Natural killer cell (primary cell): ENCODE data around the gene PNKD. TPM values are rescaled to one million over a fixed set of nuclear protein-coding genes. Genes with fewer than 3 reads are reported as not detected.

Source experiments
- ATAC-seq, 3 donors: fragments of 150-1000 bp in 2 of 3; fragments of 200-7000 bp in 1 of 3; cut with Tn5 transposase; 1 replicate in 1 of 3; 2 replicates in 2 of 3; pipeline ENCODE4 v1.10.0; 2021; ENCODE audit warnings: mild to moderate bottlenecking in 2 of 3, moderate library complexity in 2 of 3
- DNase-seq, 2 donors: peaks; one replicate each; pipeline versions ENCODE4 v3.0.0 to v3.0.0-alpha.2; 2013 to 2021; ENCODE audit warnings: mixed read lengths in 1 of 2
- H3K27ac ChIP-seq: one replicate; pipeline ENCODE4 v1.5.1; 2013; ENCODE audit warnings: mild to moderate bottlenecking, low read length
- H3K27me3 ChIP-seq: one replicate; pipeline ENCODE4 v1.6.1; 2013; ENCODE audit warnings: low read length; ENCODE audit not compliant: control insufficient read depth, insufficient read depth
- H3K36me3 ChIP-seq: one replicate; pipeline ENCODE4 v1.6.1; 2013; ENCODE audit warnings: low read length; ENCODE audit not compliant: control insufficient read depth, insufficient read depth
- H3K4me1 ChIP-seq: one replicate; pipeline ENCODE4 v1.6.1; 2013; ENCODE audit warnings: low read length; ENCODE audit not compliant: control insufficient read depth, insufficient read depth
- H3K4me3 ChIP-seq: one replicate; pipeline ENCODE4 v1.5.1; 2013; ENCODE audit warnings: low read length
- H3K9me3 ChIP-seq: one replicate; pipeline ENCODE4 v1.6.1; 2013; ENCODE audit warnings: low read length; ENCODE audit not compliant: control insufficient read depth, insufficient read depth
- H3K27ac Mint-ChIP-seq, 2 donors: one replicate each; pipeline ENCODE4 v1.8.0; 2022; ENCODE audit warnings: mild to moderate bottlenecking in 2 of 2, mixed read lengths in 2 of 2, moderate library complexity in 1 of 2
- H3K27me3 Mint-ChIP-seq, 2 donors: one replicate each; pipeline ENCODE4 v1.8.0; 2022; ENCODE audit warnings: low read depth in 2 of 2, mixed read lengths in 2 of 2
- H3K36me3 Mint-ChIP-seq: one replicate; pipeline ENCODE4 v1.8.0; 2022; ENCODE audit warnings: mixed read lengths
- H3K4me1 Mint-ChIP-seq, 2 donors: one replicate each; pipeline ENCODE4 v1.8.0; 2022; ENCODE audit warnings: mixed read lengths in 2 of 2
- H3K4me3 Mint-ChIP-seq: one replicate; pipeline ENCODE4 v1.8.0; 2022; ENCODE audit warnings: mild to moderate bottlenecking, moderate library complexity, mixed read lengths
- H3K9me3 Mint-ChIP-seq, 2 donors: one replicate each; pipeline ENCODE4 v1.8.0; 2022; ENCODE audit warnings: mixed read lengths in 2 of 2
- CTCF ChIP-seq: fragments of 200-600 bp; IDR thresholded peaks from one replicate; pipeline ENCODE4 v1.8.0; 2022; ENCODE audit warnings: antibody characterized with exemption
- WGBS: methylation state at CpG from one replicate; pipeline ENCODE4 v1.1.7; 2013; ENCODE audit warnings: missing lambda C conversion rate; ENCODE audit not compliant: insufficient coverage; 5-methylcytosine and 5-hydroxymethylcytosine counted together
- intact Hi-C: fragments of 100-400 bp; cut with micrococcal nuclease; formaldehyde crosslinking; loops from one replicate; pipeline ENCODE4 v1.14.2; 2022
- total RNA-seq, 4 donors: library from RNA; stranded (reverse); fragments of 120-200 nt in 1 of 4; gene quantifications; one replicate each; pipeline versions ENCODE4 v1.2.3 to v1.2.4, GENCODE V29; 2013 to 2022

PNKD gene
- total RNA-seq, 3 donors from 2014 or later (not counting 1 experiment from before 2014, with no cell fraction given) = 18.8 to 21.3 (median 18.9) TPM

GRCh38 chr2:218296200-218296599, 25.9 kb downstream of the PNKD start:
- DNase-seq = no peak
- no peaks in the 10 kb centered on the region for H3K9me3 Mint-ChIP-seq

GRCh38 chr2:218296847-218297246, 26.5 kb downstream of the PNKD start:
- DNase-seq = no peak
- Mint-ChIP-seq H3K27ac (no peak overlapping the region), H3K36me3 (no peaks in the 10 kb centered on the region), H3K27me3 (no peaks in the 10 kb centered on the region), H3K4me3 (no peak overlapping the region), H3K4me1 (peaks cover 13 to 25% of the 10 kb centered on the region in 2 donors), H3K9me3 (no peaks in the 10 kb centered on the region)
- Histone ChIP-seq H3K4me3 (no peak overlapping the region), H3K27me3 (no peaks in the 10 kb centered on the region), H3K36me3 (no peaks in the 10 kb centered on the region), H3K27ac (no peak overlapping the region), H3K4me1 (peaks cover 22% of the 10 kb centered on the region), H3K9me3 (no peaks in the 10 kb centered on the region)
- intact Hi-C loops = no loop called here
- 97% methylated on average over 6 of the region's 7 CpGs for WGBS
- no peak for TF ChIP-seq CTCF
- no peak for ATAC-seq

More at GRCh38 chr2:218296200-218296599, 25.9 kb downstream of the PNKD start:
- TF ChIP-seq CTCF = no peak
- intact Hi-C loops = no loop called here
- WGBS = 94% methylated on average over 1 of the region's 1 CpG
- H3K4me1 ChIP-seq = peaks cover 24% of the 10 kb centered on the region
- no peak overlapping the region for H3K27ac ChIP-seq
- no peaks in the 10 kb centered on the region for H3K9me3 ChIP-seq
- peaks cover 15 to 27% of the 10 kb centered on the region in 2 donors for H3K4me1 Mint-ChIP-seq
- no peaks in the 10 kb centered on the region for H3K27me3 ChIP-seq
- no peak overlapping the region for H3K4me3 Mint-ChIP-seq
- no peaks in the 10 kb centered on the region for H3K36me3 Mint-ChIP-seq
- no peaks in the 10 kb centered on the region for H3K36me3 ChIP-seq
- no peak overlapping the region for H3K4me3 ChIP-seq
- ATAC-seq = no peak
- H3K27me3 Mint-ChIP-seq = no peaks in the 10 kb centered on the region
- H3K27ac Mint-ChIP-seq = no peak overlapping the region

- H3K27me3 Mint-ChIP-seq = no peaks in the 10 kb centered on the region
- ATAC-seq = no peak
- DNase-seq = no peak
- Histone ChIP-seq H3K27me3 (no peaks in the 10 kb centered on the region), H3K27ac (no peak overlapping the region), H3K4me3 (no peak overlapping the region), H3K36me3 (no peaks in the 10 kb centered on the region), H3K9me3 (no peaks in the 10 kb centered on the region), H3K4me1 (peaks cover 17% of the 10 kb centered on the region)
- H3K4me3 Mint-ChIP-seq = no peak overlapping the region
- 85% methylated on average over 6 of the region's 6 CpGs for WGBS
- H3K4me1 Mint-ChIP-seq = peaks cover 13 to 19% of the 10 kb centered on the region in 2 donors
- H3K27ac Mint-ChIP-seq = no peak overlapping the region
- no peak for TF ChIP-seq CTCF
- H3K36me3 Mint-ChIP-seq = no peaks in the 10 kb centered on the region
- H3K9me3 Mint-ChIP-seq = no peaks in the 10 kb centered on the region
- intact Hi-C loops = no loop called here
Observed at GRCh38 chr2:218298314-218298875, 28.1 kb downstream of the PNKD start.

- intact Hi-C loops = loop anchor here (2.0 kb wide), 4 partner anchors 13 to 217 kb away; partner anchors contain the start of gene CATIP
- no peak for ATAC-seq
- Histone ChIP-seq H3K36me3 (no peaks in the 10 kb centered on the region), H3K4me3 (no peak overlapping the region), H3K27ac (no peak overlapping the region), H3K27me3 (no peaks in the 10 kb centered on the region), H3K4me1 (peaks cover 7% of the 10 kb centered on the region), H3K9me3 (no peaks in the 10 kb centered on the region)
- no peak overlapping the region for H3K27ac Mint-ChIP-seq
- WGBS = 87% methylated on average over 3 of the region's 4 CpGs
- no peaks in the 10 kb centered on the region for H3K36me3 Mint-ChIP-seq
- no peak overlapping the region for H3K4me3 Mint-ChIP-seq
- DNase-seq = no peak
- no peaks in the 10 kb centered on the region for H3K27me3 Mint-ChIP-seq
- H3K4me1 Mint-ChIP-seq = peaks cover 7% of the 10 kb centered on the region in 2 donors
- TF ChIP-seq CTCF = no peak
- no peaks in the 10 kb centered on the region for H3K9me3 Mint-ChIP-seq
Observed at GRCh38 chr2:218300141-218300540, 29.8 kb downstream of the PNKD start.
